ENCODE data around the gene GPR146.

DNA sequence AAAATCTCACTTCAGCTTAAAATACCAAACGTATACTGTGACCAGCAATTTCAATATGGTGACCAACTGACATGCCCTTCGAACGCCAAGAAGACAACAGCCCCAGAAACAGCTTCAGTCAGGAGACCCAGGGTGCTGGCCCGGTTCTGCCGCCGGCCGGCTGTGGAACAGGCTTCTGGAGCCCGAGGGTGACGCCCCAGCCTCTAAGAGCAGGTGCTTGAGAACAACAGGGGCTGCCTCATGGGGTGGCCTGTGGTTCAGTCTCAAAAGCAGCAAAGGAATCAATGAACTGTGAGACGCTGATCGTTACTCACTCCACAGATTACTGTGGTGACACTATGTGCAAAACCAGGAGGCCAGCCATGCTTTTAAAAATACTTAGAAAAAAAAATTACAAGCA lies 60.8 kb downstream of the GPR146 start:
- TF ChIP-seq CTCF (IDR thresholded peaks at IDR 0.05) (no peak), POLR2A (IDR thresholded peaks at IDR 0.05) (no peak)
